ENCODE results near the gene CYTH3.

CYTH3 gene

GRCh38 chr7:6203381-6203780 lies 69.0 kb downstream of the CYTH3 start:
- Histone ChIP-seq H2AK5ac (ENCODE audit: low read depth, low read length) (no peak overlapping the region), H3K4me1 (ENCODE audit: control insufficient read depth in 2 of 2, insufficient read depth in 1 of 2, low read depth in 1 of 2, low read length in 2 of 2) (peaks cover 0 to 1% of the 10 kb centered on the region in 2 donors), H2BK120ac (ENCODE audit: low read depth, low read length) (no peak overlapping the region), H3K4me2 (ENCODE audit: insufficient read depth, low read length, poor library complexity, severe bottlenecking) (no peak overlapping the region), H2AFZ (ENCODE audit: low read length) (no peak overlapping the region), H3K18ac (ENCODE audit: low read length) (no peak overlapping the region), H3K27me3 (ENCODE audit: control insufficient read depth in 3 of 3, insufficient read depth in 3 of 3, low read depth in 1 of 3, low read length in 3 of 3) (no peaks in the 10 kb centered on the region), H3K4me3 (ENCODE audit: low read length in 2 of 2) (no peak overlapping the region), H4K91ac (ENCODE audit: low read depth, low read length, poor library complexity) (no peak overlapping the region), H3K9ac (ENCODE audit: low read depth, low read length, poor library complexity) (no peak overlapping the region), H3K36me3 (replicated peaks in 1 of 2; ENCODE audit: control insufficient read depth in 2 of 2, insufficient read depth in 2 of 2, low read length in 2 of 2) (no peaks in the 10 kb centered on the region), H3K4ac (ENCODE audit: low read length) (no peak overlapping the region), H3K14ac (ENCODE audit: low read length) (no peak overlapping the region), H2BK12ac (ENCODE audit: low read length) (no peak overlapping the region), H4K8ac (ENCODE audit: low read depth, low read length) (no peak overlapping the region), H2BK15ac (ENCODE audit: low read length) (no peak overlapping the region), H3K23ac (ENCODE audit: low read depth, low read length, poor library complexity) (no peak overlapping the region), H3K27ac (replicated peaks; ENCODE audit: low read length) (no peak overlapping the region), H2BK5ac (ENCODE audit: low read length) (no peak overlapping the region), H3K9me3 (replicated peaks in 1 of 2; ENCODE audit: control insufficient read depth in 2 of 2, insufficient read depth in 1 of 2, low read depth in 1 of 2, low read length in 2 of 2) (no peaks in the 10 kb centered on the region), H3K79me1 (ENCODE audit: low read depth, low read length) (no peaks in the 10 kb centered on the region)
- no CpG with 5 or more reads among the region's 5 CpGs for WGBS, 2 donors (ENCODE audit: extremely low coverage in 2 of 2, insufficient read length in 2 of 2, insufficient replicate concordance in 1 of 2)
- DNase-seq (ENCODE audit: low spot score): no peak

- DNase-seq (ENCODE audit: low spot score): no peak
- no peak overlapping the region for H2AK5ac ChIP-seq (ENCODE audit: low read depth, low read length)
- no peak overlapping the region for H4K91ac ChIP-seq (ENCODE audit: low read depth, low read length, poor library complexity)
- H3K36me3 ChIP-seq (replicated peaks in 1 of 2; ENCODE audit: control insufficient read depth in 2 of 2, insufficient read depth in 2 of 2, low read length in 2 of 2): no peaks in the 10 kb centered on the region
- H3K4me2 ChIP-seq (ENCODE audit: insufficient read depth, low read length, poor library complexity, severe bottlenecking): no peak overlapping the region
- no peaks in the 10 kb centered on the region for H3K9me3 ChIP-seq (replicated peaks in 1 of 2; ENCODE audit: control insufficient read depth in 2 of 2, insufficient read depth in 1 of 2, low read depth in 1 of 2, low read length in 2 of 2)
- H3K14ac ChIP-seq (ENCODE audit: low read length): no peak overlapping the region
- H3K4me3 ChIP-seq (ENCODE audit: low read length in 2 of 2): no peak overlapping the region
- H2BK120ac ChIP-seq (ENCODE audit: low read depth, low read length): no peak overlapping the region
- peaks cover 0 to 3% of the 10 kb centered on the region in 2 donors for H3K4me1 ChIP-seq (ENCODE audit: control insufficient read depth in 2 of 2, insufficient read depth in 1 of 2, low read depth in 1 of 2, low read length in 2 of 2)
- H3K27ac ChIP-seq (replicated peaks; ENCODE audit: low read length): no peak overlapping the region
- H3K9ac ChIP-seq (ENCODE audit: low read depth, low read length, poor library complexity): no peak overlapping the region
- H2BK5ac ChIP-seq (ENCODE audit: low read length): no peak overlapping the region
- no CpG with 5 or more reads among the region's 10 CpGs for WGBS, 2 donors (ENCODE audit: extremely low coverage in 2 of 2, insufficient read length in 2 of 2, insufficient replicate concordance in 1 of 2)
- H3K4ac ChIP-seq (ENCODE audit: low read length): no peak overlapping the region
- H3K79me1 ChIP-seq (ENCODE audit: low read depth, low read length): no peaks in the 10 kb centered on the region
- H2BK15ac ChIP-seq (ENCODE audit: low read length): no peak overlapping the region
- H3K27me3 ChIP-seq (ENCODE audit: control insufficient read depth in 3 of 3, insufficient read depth in 3 of 3, low read depth in 1 of 3, low read length in 3 of 3): no peaks in the 10 kb centered on the region
- H3K18ac ChIP-seq (ENCODE audit: low read length): no peak overlapping the region
- no peak overlapping the region for H2AFZ ChIP-seq (ENCODE audit: low read length)
- no peak overlapping the region for H4K8ac ChIP-seq (ENCODE audit: low read depth, low read length)
- H3K23ac ChIP-seq (ENCODE audit: low read depth, low read length, poor library complexity): no peak overlapping the region
- H2BK12ac ChIP-seq (ENCODE audit: low read length): no peak overlapping the region
These were observed 70.3 kb downstream of the CYTH3 start for GRCh38 chr7:6202117-6202516.

- Histone ChIP-seq H3K36me3 (replicated peaks in 1 of 2; ENCODE audit: control insufficient read depth in 2 of 2, insufficient read depth in 2 of 2, low read length in 2 of 2) (no peaks in the 10 kb centered on the region), H3K27me3 (ENCODE audit: control insufficient read depth in 3 of 3, insufficient read depth in 3 of 3, low read depth in 1 of 3, low read length in 3 of 3) (no peaks in the 10 kb centered on the region), H3K18ac (ENCODE audit: low read length) (peak overlapping the region; percentile 60), H2AK5ac (ENCODE audit: low read depth, low read length) (peak overlapping the region; percentile 48), H3K23ac (ENCODE audit: low read depth, low read length, poor library complexity) (no peak overlapping the region), H3K9ac (ENCODE audit: low read depth, low read length, poor library complexity) (no peak overlapping the region), H3K4me3 (ENCODE audit: low read length in 2 of 2) (no peak overlapping the region), H4K8ac (ENCODE audit: low read depth, low read length) (no peak overlapping the region), H3K9me3 (replicated peaks in 1 of 2; ENCODE audit: control insufficient read depth in 2 of 2, insufficient read depth in 1 of 2, low read depth in 1 of 2, low read length in 2 of 2) (no peaks in the 10 kb centered on the region), H3K27ac (replicated peaks; ENCODE audit: low read length) (no peak overlapping the region), H2BK120ac (ENCODE audit: low read depth, low read length) (no peak overlapping the region), H2AFZ (ENCODE audit: low read length) (no peak overlapping the region), H3K14ac (ENCODE audit: low read length) (no peak overlapping the region), H3K4me2 (ENCODE audit: insufficient read depth, low read length, poor library complexity, severe bottlenecking) (no peak overlapping the region), H2BK15ac (ENCODE audit: low read length) (no peak overlapping the region), H3K79me1 (ENCODE audit: low read depth, low read length) (no peaks in the 10 kb centered on the region), H2BK5ac (ENCODE audit: low read length) (no peak overlapping the region), H3K4ac (ENCODE audit: low read length) (no peak overlapping the region), H3K4me1 (ENCODE audit: control insufficient read depth in 2 of 2, insufficient read depth in 1 of 2, low read depth in 1 of 2, low read length in 2 of 2) (peaks cover 0 to 3% of the 10 kb centered on the region in 2 donors), H4K91ac (ENCODE audit: low read depth, low read length, poor library complexity) (no peak overlapping the region), H2BK12ac (ENCODE audit: low read length) (peak overlapping the region; percentile 77)
- no CpG with 5 or more reads among the region's 11 CpGs for WGBS, 2 donors (ENCODE audit: extremely low coverage in 2 of 2, insufficient read length in 2 of 2, insufficient replicate concordance in 1 of 2)
- no peak for DNase-seq (ENCODE audit: low spot score)
These were observed 71.5 kb downstream of the CYTH3 start for GRCh38 chr7:6200971-6201370.

- H2BK12ac ChIP-seq (ENCODE audit: low read length): no peak overlapping the region
- no peaks in the 10 kb centered on the region for H3K36me3 ChIP-seq (replicated peaks in 1 of 2; ENCODE audit: control insufficient read depth in 2 of 2, insufficient read depth in 2 of 2, low read length in 2 of 2)
- H3K4ac ChIP-seq (ENCODE audit: low read length): no peak overlapping the region
- H2BK5ac ChIP-seq (ENCODE audit: low read length): no peak overlapping the region
- H3K4me2 ChIP-seq (ENCODE audit: insufficient read depth, low read length, poor library complexity, severe bottlenecking): no peak overlapping the region
- no peak overlapping the region for H3K23ac ChIP-seq (ENCODE audit: low read depth, low read length, poor library complexity)
- no peaks in the 10 kb centered on the region for H3K9me3 ChIP-seq (replicated peaks in 1 of 2; ENCODE audit: control insufficient read depth in 2 of 2, insufficient read depth in 1 of 2, low read depth in 1 of 2, low read length in 2 of 2)
- no peaks in the 10 kb centered on the region for H3K79me1 ChIP-seq (ENCODE audit: low read depth, low read length)
- H2AK5ac ChIP-seq (ENCODE audit: low read depth, low read length): no peak overlapping the region
- H2BK120ac ChIP-seq (ENCODE audit: low read depth, low read length): no peak overlapping the region
- no peak overlapping the region for H4K91ac ChIP-seq (ENCODE audit: low read depth, low read length, poor library complexity)
- no peak overlapping the region for H4K8ac ChIP-seq (ENCODE audit: low read depth, low read length)
- no peak overlapping the region for H3K27ac ChIP-seq (replicated peaks; ENCODE audit: low read length)
- no peak overlapping the region for H3K4me3 ChIP-seq (ENCODE audit: low read length in 2 of 2)
- H3K27me3 ChIP-seq (ENCODE audit: control insufficient read depth in 3 of 3, insufficient read depth in 3 of 3, low read depth in 1 of 3, low read length in 3 of 3): no peaks in the 10 kb centered on the region
- no peak overlapping the region for H3K9ac ChIP-seq (ENCODE audit: low read depth, low read length, poor library complexity)
- peaks cover 0 to 3% of the 10 kb centered on the region in 2 donors for H3K4me1 ChIP-seq (ENCODE audit: control insufficient read depth in 2 of 2, insufficient read depth in 1 of 2, low read depth in 1 of 2, low read length in 2 of 2)
- H3K14ac ChIP-seq (ENCODE audit: low read length): no peak overlapping the region
- H3K18ac ChIP-seq (ENCODE audit: low read length): no peak overlapping the region
- WGBS, 2 donors (ENCODE audit: extremely low coverage in 2 of 2, insufficient read length in 2 of 2, insufficient replicate concordance in 1 of 2): no CpG with 5 or more reads among the region's 4 CpGs
- DNase-seq (ENCODE audit: low spot score): no peak
- H2AFZ ChIP-seq (ENCODE audit: low read length): peak overlapping the region; percentile 49
- no peak overlapping the region for H2BK15ac ChIP-seq (ENCODE audit: low read length)
These were observed 73.5 kb downstream of the CYTH3 start for GRCh38 chr7:6198689-6199595.
